Esophagus muscularis mucosa (tissue), 4 donors: ENCODE measurements around the gene PIK3R2. TPM values are rescaled to one million over a fixed set of nuclear protein-coding genes. Genes with fewer than 3 reads are reported as not detected.

Source experiments
- DNase-seq: peaks from one replicate; pipeline ENCODE4 v3.0.0-alpha.2; 2017; ENCODE audit errors: extremely low spot score
- H3K27ac ChIP-seq, 4 donors: fragments of 200-600 bp; sonication (generic); replicated peaks in 1 of 4; 1 replicate in 3 of 4; 2 replicates in 1 of 4; pipeline ENCODE4 v1.5.1; 2016 to 2019; ENCODE audit warnings: mild to moderate bottlenecking in 1 of 4
- H3K27me3 ChIP-seq, 4 donors: fragments of 200-600 bp; sonication (generic); one replicate each; pipeline versions ENCODE4 v1.5.1 to v1.6.0; 2016 to 2019
- H3K36me3 ChIP-seq, 4 donors: fragments of 200-600 bp; sonication (generic); one replicate each; pipeline ENCODE4 v1.5.1; 2016 to 2019
- H3K4me1 ChIP-seq, 4 donors: fragments of 200-600 bp; sonication (generic); one replicate each; pipeline ENCODE4 v1.5.1; 2016 to 2019
- H3K4me3 ChIP-seq, 4 donors: fragments of 200-600 bp; sonication (generic); 1 replicate in 2 of 4; 2 replicates in 2 of 4; pipeline ENCODE4 v1.5.1; 2016 to 2019; ENCODE audit warnings: mild to moderate bottlenecking in 4 of 4, moderate library complexity in 1 of 4
- H3K9me3 ChIP-seq, 4 donors: fragments of 200-600 bp; sonication (generic); 1 replicate in 3 of 4; 2 replicates in 1 of 4; pipeline ENCODE4 v1.5.1; 2016 to 2019
- EP300 ChIP-seq: sonication (generic); formaldehyde crosslinking; IDR thresholded peaks from one replicate; pipeline ENCODE4 v1.6.1; 2017; ENCODE audit warnings: antibody characterized with exemption
- POLR2A ChIP-seq: fragments of 450-650 bp; IDR thresholded peaks from one replicate; pipeline ENCODE4 v1.6.1; 2017; ENCODE audit warnings: antibody characterized with exemption, moderate library complexity, mild to moderate bottlenecking, low read depth
- POLR2AphosphoS5 ChIP-seq, 2 donors: sonication (generic); formaldehyde crosslinking; IDR thresholded peaks; one replicate each; pipeline ENCODE4 v1.6.1; 2017; ENCODE audit warnings: antibody characterized with exemption in 2 of 2
- WGBS: methylation state at CpG from one replicate; pipeline ENCODE4 v1.1.5; 2018; 5-methylcytosine and 5-hydroxymethylcytosine counted together
- intact Hi-C: fragments of 100-400 bp; cut with DNase I; formaldehyde crosslinking; loops from one replicate; pipeline ENCODE4 v1.15.1; 2023
- total RNA-seq, 4 donors: library from RNA; depleted of rRNA; stranded (reverse); fragments of >200 nt; gene quantifications; one replicate each; pipeline versions ENCODE4 v1.1.0 to v1.2.1, GENCODE V29; 2016
- TF ChIP-seq, protein P1 (sequence below), 3 experiments: fragments of 200-600 bp in 2 of 3; fragments of 450-650 bp in 1 of 3; sonication (generic) in 2 of 3; IDR thresholded peaks; one replicate each; pipeline ENCODE4 v1.5.1; 2017 to 2019; ENCODE audit warnings: antibody characterized with exemption in 3 of 3, mild to moderate bottlenecking in 2 of 3, moderate library complexity in 1 of 3

PIK3R2 gene
- total RNA-seq, 4 donors from 2014 or later, result 4.2 to 32.2 (median 19.4) TPM

DNA sequence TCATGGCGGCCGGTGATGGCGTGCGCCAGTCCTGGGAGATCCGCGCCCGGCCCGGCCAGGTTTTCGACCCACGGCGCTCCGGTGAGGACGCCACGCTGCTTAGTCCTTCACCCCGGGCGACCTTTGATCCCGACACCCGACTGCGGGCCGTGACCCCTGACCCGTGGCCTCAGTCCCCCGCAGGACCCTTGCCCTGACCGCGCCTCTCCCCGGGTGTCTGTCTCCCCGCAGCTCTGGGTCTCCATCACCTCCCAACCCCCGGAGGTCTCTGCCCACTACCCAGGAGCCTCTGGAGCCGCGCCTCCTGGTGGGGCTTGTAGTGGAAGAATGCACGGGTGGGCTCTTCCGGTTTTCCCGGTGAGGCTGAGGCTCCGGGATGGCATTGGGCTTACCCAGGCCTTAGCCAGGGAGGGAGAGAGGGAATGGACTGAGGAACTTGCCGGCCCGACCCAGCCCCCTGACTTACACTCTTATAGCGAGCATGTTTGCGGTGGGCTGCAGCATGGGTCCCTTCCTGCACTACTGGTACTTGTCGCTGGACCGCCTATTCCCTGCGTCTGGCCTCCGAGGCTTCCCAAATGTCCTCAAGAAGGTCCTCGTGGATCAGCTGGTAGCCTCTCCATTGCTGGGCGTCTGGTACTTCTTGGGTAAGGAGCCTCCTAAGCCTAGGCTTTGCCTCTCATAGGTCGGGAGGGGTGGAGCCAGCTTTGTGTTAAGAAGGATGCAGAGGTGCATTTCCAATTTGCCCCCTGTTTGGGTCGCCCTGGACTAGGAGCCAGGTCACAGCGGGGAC lies 40.6 kb downstream of the PIK3R2 start:
- intact Hi-C loops, result no loop called here
- 3% methylated on average over 21 of the region's 46 CpGs for WGBS
- peaks cover 10 to 32% (median 28%) of the 10 kb centered on the region in 4 donors for H3K36me3 ChIP-seq
- TF ChIP-seq POLR2AphosphoS5 (IDR thresholded peaks at IDR 0.05), result no peak
- TF ChIP-seq EP300, result no peak
- TF ChIP-seq POLR2A, result no peak
- TF ChIP-seq, protein P1, sequence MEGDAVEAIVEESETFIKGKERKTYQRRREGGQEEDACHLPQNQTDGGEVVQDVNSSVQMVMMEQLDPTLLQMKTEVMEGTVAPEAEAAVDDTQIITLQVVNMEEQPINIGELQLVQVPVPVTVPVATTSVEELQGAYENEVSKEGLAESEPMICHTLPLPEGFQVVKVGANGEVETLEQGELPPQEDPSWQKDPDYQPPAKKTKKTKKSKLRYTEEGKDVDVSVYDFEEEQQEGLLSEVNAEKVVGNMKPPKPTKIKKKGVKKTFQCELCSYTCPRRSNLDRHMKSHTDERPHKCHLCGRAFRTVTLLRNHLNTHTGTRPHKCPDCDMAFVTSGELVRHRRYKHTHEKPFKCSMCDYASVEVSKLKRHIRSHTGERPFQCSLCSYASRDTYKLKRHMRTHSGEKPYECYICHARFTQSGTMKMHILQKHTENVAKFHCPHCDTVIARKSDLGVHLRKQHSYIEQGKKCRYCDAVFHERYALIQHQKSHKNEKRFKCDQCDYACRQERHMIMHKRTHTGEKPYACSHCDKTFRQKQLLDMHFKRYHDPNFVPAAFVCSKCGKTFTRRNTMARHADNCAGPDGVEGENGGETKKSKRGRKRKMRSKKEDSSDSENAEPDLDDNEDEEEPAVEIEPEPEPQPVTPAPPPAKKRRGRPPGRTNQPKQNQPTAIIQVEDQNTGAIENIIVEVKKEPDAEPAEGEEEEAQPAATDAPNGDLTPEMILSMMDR (IDR thresholded peaks at IDR 0.05), result no peak
- no peaks in the 10 kb centered on the region for H3K9me3 ChIP-seq
- DNase-seq, result no peak
- peak overlapping the region; percentile 90 to 97 (median 96) for H3K27ac ChIP-seq
- H3K27me3 ChIP-seq, result no peaks in the 10 kb centered on the region
- H3K4me1 ChIP-seq, result peaks cover 19 to 37% (median 31%) of the 10 kb centered on the region in 4 donors
- H3K4me3 ChIP-seq, result peak overlapping the region; percentile 66 to 87 (median 78)

DNA sequence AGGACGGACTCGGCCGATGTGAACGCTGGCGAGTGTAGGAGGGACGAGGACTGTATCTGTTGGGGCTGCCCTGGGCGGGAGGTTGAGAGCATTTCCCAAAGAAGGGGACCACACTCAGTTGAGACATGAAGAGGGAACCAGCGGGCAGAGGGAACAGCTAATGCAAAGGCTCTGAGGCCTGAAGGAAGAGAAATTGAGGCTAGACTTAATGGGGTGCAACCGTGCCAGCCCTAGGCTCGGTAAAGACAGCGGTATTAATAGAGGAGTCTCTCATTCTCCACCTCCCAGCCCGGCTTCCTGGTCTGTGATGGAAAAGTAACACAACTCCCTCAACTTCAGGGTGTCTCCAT lies 41.2 kb downstream of the PIK3R2 start:
- peaks cover 10 to 38% (median 33%) of the 10 kb centered on the region in 4 donors for H3K36me3 ChIP-seq
- no peaks in the 10 kb centered on the region for H3K9me3 ChIP-seq
- TF ChIP-seq POLR2A (no peak), EP300 (no peak), POLR2AphosphoS5 (IDR thresholded peaks at IDR 0.05) (no peak)
- TF ChIP-seq, protein P1 (IDR thresholded peaks at IDR 0.05), result no peak
- H3K27me3 ChIP-seq, result no peaks in the 10 kb centered on the region
- H3K4me1 ChIP-seq, result peaks cover 19 to 37% (median 31%) of the 10 kb centered on the region in 4 donors
- peak overlapping the region; percentile 66 to 87 (median 78) for H3K4me3 ChIP-seq
- peak overlapping the region; percentile 90 to 97 (median 96) for H3K27ac ChIP-seq
- DNase-seq, result no peak
- 45% methylated on average over 11 of the region's 12 CpGs for WGBS
- intact Hi-C loops, result no loop called here

DNA sequence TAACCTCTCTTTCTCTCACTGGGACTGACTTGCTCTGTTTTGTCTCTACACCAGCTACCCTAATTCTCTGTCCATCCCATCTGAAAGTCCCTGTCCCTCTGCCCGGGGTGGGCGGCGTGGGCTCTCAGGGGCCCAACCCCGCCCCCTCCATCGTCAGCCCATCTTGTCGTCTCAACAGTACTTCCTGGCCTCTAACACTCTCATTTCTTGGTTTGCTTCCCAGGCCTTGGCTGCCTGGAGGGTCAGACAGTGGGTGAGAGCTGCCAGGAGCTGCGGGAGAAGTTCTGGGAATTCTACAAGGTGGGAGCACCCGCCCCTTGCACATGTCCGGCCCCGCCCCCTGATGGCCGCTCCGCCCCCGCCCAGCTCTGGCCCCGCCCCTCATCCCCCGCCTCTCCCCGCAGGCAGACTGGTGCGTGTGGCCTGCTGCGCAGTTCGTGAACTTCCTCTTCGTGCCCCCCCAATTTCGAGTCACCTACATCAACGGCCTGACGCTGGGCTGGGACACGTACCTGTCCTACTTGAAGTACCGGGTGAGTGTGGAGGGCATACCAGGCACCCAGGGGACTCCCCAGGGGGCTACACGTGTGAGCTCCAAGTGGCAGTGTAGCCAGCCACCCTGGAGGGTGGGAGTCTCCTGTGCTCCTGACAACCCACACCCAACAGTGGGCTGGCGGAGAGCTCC lies 41.7 kb downstream of the PIK3R2 start:
- Histone ChIP-seq H3K27me3 (no peaks in the 10 kb centered on the region), H3K4me3 (peak overlapping the region; percentile 66 to 87 (median 78)), H3K27ac (peak overlapping the region; percentile 90 to 97 (median 96)), H3K36me3 (peaks cover 12 to 43% (median 39%) of the 10 kb centered on the region in 4 donors), H3K4me1 (peaks cover 19 to 37% (median 31%) of the 10 kb centered on the region in 4 donors), H3K9me3 (no peaks in the 10 kb centered on the region)
- no peak for DNase-seq
- 30% methylated on average over 20 of the region's 27 CpGs for WGBS
- TF ChIP-seq POLR2A (no peak), POLR2AphosphoS5 (IDR thresholded peaks at IDR 0.05) (peak; percentile 50 to 54)
- intact Hi-C loops, result no loop called here

DNA sequence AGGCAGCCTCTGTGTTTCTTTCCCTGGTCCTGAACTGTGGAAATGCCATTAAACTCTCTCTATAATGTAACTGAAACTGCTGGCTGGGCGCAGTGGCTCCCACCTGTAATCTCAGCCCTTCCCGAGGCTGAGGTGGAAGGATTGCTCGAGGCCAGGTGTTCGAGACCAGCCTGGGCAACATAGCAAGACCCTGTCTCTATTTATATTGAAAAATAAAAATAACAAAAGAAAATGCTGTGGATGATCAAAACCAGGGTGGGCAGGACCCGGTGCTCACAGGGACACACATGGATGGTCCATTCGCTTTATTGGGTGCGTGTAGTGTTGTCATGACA lies 43.5 kb downstream of the PIK3R2 start:
- DNase-seq, result no peak
- intact Hi-C loops, result no loop called here
- Histone ChIP-seq H3K4me1 (peaks cover 18 to 36% (median 28%) of the 10 kb centered on the region in 4 donors), H3K36me3 (peaks cover 14 to 53% (median 48%) of the 10 kb centered on the region in 4 donors), H3K4me3 (no peak overlapping the region), H3K9me3 (no peaks in the 10 kb centered on the region), H3K27me3 (no peaks in the 10 kb centered on the region), H3K27ac (peak overlapping the region in 3 of 4 donors; percentile 27 to 96 (median 90))
- no peak for TF ChIP-seq EP300
- TF ChIP-seq POLR2A, result no peak
- no peak for TF ChIP-seq POLR2AphosphoS5 (IDR thresholded peaks at IDR 0.05)
- TF ChIP-seq, protein P1 (IDR thresholded peaks at IDR 0.05), result no peak
- WGBS, result 83% methylated on average over 7 of the region's 7 CpGs

DNA sequence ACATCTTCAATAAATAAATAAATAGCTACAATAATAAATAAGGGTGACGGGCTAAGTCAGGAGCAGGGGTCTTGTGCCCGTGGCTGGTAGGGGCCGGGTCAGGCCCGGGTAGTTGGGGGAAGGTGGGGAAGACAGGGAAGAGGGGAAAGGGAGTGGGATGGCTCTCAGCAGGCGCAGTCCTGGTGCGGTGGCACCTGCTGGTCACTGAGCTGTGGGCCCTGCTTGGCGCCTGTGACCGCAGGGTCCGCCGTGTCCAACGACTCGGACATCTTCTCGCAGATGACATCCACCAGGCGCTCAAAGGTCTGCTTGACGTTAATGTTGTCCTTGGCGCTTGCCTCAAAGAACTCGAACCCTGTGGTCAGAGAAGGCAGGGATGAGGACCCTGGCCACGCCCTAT lies 44.3 kb downstream of the PIK3R2 start:
- no peak overlapping the region for H3K4me3 ChIP-seq
- intact Hi-C loops, result no loop called here
- H3K4me1 ChIP-seq, result peaks cover 13 to 28% (median 26%) of the 10 kb centered on the region in 4 donors
- peaks cover 14 to 60% (median 48%) of the 10 kb centered on the region in 4 donors for H3K36me3 ChIP-seq
- no peaks in the 10 kb centered on the region for H3K27me3 ChIP-seq
- peak overlapping the region in 1 of 4 donors; percentile 90 for H3K27ac ChIP-seq
- no peaks in the 10 kb centered on the region for H3K9me3 ChIP-seq
- 86% methylated on average over 18 of the region's 18 CpGs for WGBS
- DNase-seq, result no peak
- no peak for TF ChIP-seq EP300
- no peak for TF ChIP-seq POLR2AphosphoS5 (IDR thresholded peaks at IDR 0.05)
- no peak for TF ChIP-seq POLR2A
- TF ChIP-seq, protein P1 (IDR thresholded peaks at IDR 0.05), result no peak
